Activated T-cell treated with anti-CD3 and anti-CD28 coated beads for 4 hours (primary cell): ENCODE data around the gene AUTS2.

Experiments
- DNase-seq: peaks from one replicate; pipeline ENCODE4 v3.0.0-alpha.2; 2020

AUTS2 gene

GRCh38 chr7:70494225-70495032, 896.2 kb downstream of the AUTS2 start:
- no peak for DNase-seq

GRCh38 chr7:70495033-70495376, 896.7 kb downstream of the AUTS2 start:
- DNase-seq, result no peak

GRCh38 chr7:70497793-70498192, 899.5 kb downstream of the AUTS2 start:
- no peak for DNase-seq

- DNase-seq, result no peak
Observed at GRCh38 chr7:70498232-70498992, 900.1 kb downstream of the AUTS2 start.

- DNase-seq, result no peak
Observed at GRCh38 chr7:70500261-70500660, 902.0 kb downstream of the AUTS2 start.

- no peak for DNase-seq
Observed at GRCh38 chr7:70502117-70502863, 904.0 kb downstream of the AUTS2 start.

GRCh38 chr7:70504254-70504653, 906.0 kb downstream of the AUTS2 start:
- DNase-seq, result no peak

DNA sequence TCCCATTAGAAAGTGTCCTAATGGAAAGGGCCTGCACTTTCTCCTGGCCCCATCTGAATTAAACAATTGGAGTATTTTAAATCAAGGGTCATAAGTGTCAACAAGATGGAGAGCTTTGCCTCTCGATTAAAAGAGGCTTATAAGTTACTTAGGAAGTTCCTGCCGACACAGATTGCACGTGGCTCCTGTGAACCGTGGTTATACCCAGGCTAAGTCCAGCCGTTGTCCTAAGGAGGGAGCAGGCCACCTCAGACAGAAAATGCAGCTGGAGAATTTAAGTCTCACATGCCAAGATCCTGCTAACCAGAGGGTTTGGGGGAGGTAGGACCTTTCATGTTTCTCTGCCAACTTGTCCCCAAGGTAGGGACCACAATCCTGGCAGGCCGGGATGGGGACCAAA, 907.2 kb downstream of the AUTS2 start:
- no peak for DNase-seq

DNA sequence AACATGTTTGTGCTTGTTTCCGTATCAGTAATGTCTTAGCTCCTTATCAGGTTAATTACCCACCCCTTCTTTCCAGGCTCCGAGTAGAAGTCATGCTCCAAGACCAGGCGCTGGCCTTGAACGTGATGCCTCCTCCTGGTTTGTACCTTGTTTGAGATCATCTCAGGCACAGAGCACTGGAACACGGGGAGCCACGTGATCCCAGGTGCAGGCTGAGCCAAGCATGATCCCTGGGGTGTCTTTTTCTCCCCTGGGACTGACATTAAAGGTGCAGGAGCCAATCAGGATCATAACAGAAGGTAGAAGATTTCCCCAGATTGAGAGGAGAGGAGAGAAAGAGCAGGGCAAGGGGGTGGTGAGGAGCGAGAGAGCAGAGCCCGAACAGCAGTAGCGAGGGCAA, 907.6 kb downstream of the AUTS2 start:
- no peak for DNase-seq

DNA sequence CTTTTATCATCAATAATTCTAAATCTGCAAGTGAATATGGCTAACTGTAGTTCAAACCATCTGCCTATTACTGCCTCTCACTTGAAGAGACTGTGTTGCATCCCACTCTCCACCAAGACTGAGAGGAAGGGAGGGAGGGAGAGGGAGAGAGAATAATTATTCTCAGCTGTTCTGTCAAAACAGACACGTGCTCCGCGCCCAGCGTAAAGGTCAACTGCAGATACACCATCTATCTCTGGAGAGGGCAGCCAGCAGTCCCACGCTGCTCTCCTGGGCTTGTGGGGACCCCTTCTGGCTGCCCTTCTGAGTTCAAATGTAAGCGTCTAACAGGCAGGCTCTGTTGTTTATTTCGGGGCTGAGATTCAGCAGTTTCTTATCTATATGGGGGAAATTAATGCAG, 908.2 kb downstream of the AUTS2 start:
- no peak for DNase-seq

- DNase-seq, result no peak
Observed at GRCh38 chr7:70512144-70512543, 913.9 kb downstream of the AUTS2 start.

DNA sequence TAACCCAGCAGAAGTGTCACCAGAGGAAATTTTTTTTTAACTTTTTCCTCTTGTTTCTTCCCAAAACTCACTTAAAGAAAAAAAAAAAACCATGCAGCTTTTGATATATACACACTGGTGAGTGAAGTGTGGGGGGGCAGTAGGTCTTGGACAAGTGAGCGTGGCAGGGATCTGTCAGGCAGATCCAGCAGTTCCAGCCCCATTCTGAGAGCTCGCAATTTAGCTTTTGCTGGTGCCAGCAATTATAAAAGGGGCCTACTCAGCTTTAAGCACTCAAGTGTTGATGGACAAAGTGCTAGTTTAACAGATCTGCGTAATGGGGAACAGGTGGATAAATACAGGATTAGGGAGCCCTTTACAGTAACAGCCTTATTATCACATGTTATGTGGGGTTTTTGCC, 914.5 kb downstream of the AUTS2 start:
- no peak for DNase-seq

DNA sequence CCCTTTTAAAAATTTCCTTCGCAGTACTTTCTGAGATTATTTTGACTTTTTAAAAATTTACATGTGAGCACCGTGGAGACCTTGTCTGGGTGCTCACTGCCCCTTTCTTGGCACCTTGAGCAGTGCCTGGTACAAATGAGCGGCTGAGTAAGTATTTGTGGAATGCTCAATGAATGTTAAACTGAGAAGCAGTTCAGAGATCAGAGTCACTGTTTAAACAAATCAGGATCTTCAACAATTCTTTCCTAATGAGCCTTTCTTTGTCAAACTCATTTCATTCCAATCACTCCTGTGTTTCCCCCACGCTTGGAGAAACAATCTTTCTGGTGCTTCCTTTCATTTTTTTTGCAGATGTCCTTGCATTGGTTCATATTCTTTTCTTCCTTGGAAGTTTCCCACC, 922.3 kb downstream of the AUTS2 start:
- DNase-seq, result no peak

DNA sequence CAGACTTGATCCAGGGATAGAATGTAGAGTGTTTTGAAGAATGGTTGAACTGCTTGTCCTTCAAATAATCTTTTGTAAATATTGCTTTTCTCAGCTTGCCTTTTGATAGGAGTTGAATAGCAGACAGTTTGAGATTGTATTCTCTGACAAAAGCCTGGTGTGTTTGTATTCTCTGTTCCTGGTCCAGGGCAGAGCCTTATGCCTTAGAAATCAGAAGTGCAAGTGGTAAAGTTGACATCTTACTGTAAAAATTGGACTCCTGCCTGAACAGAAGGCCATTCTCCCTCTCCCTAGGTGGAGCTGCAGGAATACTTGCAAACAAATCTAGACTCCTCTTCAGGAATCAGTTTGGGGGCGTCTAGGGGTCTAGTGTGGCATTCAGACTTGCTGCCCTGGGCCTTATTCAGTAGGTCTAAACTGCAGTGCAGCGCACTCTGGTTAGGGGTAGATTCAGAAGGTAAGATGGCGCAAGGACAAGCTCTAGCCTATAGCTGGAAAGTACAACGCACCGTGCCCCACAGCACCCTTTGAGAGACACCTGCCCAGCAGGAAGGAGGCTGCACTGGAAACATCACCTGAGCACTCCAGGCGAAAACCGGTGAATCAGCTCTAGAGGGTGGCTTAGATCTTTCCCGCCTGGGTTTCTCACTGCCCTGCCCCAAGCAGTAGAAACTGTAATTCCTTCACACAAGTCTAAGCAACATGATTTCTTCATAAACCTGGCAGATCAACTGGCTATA, 925.1 kb downstream of the AUTS2 start:
- DNase-seq, result no peak

GRCh38 chr7:70523989-70524351, 925.7 kb downstream of the AUTS2 start:
- DNase-seq, result no peak

DNA sequence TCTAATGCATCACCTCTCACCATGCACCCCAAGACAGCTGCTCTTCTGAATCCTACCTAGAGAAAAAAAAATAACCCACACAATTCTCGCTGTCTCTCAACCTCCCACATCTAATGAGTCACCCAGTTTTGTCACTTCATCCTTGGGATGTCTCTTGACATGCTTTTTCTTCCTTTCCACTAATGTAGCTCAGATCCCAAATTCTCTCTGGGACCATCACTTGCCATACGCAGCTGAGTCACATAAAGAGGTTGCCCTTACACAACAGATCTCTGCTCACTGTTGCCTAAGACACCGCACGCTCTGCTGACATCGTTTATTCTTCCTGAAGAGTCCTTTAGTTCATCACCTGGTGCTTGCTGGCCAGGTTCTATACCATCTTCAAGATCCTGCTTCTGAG, 927.7 kb downstream of the AUTS2 start:
- no peak for DNase-seq

- no peak for DNase-seq
Observed at GRCh38 chr7:70527520-70528115, 929.3 kb downstream of the AUTS2 start.

- DNase-seq, result no peak
Observed at GRCh38 chr7:70529436-70529835, 931.2 kb downstream of the AUTS2 start.

- no peak for DNase-seq
Observed at GRCh38 chr7:70529914-70530585, 931.8 kb downstream of the AUTS2 start.

DNA sequence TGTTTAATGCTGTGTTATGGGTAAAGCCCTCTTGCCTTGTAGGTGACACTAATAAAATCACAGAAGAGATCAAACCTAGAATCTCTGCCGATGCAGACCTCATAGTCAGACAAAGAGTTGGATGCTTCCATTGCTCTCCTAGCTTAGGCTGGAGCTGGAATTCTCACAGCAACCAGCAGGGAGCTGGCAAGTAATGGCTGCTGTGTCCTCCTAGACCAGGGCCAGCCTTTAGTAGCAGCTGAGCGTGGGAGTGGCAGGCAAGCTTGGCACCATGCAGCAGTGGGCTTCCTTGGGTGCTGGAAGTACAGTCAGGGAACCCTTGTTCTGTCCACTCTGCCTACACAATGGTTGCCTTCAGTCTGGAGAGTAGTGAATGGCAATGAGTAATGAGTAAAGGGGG, 935.3 kb downstream of the AUTS2 start:
- DNase-seq, result no peak

DNA sequence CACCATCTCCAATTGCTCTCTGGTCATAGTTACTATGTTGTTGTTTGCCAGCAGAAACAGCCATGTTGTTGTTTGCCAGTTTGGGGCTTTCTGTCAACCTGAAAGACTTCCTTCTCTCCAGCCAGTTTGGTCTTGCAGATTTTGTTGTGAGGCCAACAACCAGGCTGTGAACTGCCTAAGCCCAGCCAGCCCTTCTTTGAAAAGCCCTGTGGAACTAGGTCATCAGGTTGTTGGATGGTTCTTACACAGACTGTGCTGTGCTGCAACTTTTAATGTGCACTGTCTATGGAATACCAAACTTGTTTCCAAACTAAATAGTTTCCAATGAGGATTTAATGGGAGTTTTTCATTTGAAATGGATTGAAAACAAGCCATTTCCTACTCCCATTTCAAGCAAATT, 940.9 kb downstream of the AUTS2 start:
- DNase-seq, result no peak

DNA sequence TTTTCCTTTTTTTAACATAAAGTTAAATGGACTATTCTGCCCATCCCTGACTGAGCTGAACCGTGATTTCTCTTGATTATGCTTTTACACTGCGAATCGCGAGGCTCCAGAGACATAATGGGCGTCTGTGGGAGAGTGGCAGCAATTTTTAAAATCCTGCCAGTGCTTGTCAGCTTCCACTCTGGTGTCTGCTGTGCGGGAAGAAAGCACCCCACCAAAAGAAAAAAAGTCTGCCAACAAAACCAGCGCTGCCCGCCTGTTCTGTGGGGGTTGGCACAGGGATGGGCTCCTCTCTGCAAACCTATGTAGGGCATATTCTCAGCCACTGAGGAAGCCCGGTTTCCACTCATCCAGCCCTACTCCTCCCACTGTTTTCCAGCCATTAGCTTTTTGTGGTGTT, 941.3 kb downstream of the AUTS2 start:
- DNase-seq, result no peak
